ENCODE data around the gene PLK5.

PLK5 gene

GRCh38 chr19:1570836-1571235 lies 47.0 kb downstream of the PLK5 start:
- TF ChIP-seq SNAI2 (CRISPR knock-in tag; IDR thresholded peaks at IDR 0.05) (no peak), ESRRG (CRISPR knock-in tag; IDR thresholded peaks at IDR 0.05) (no peak), ZFP30 (CRISPR knock-in tag; IDR thresholded peaks at IDR 0.05) (no peak), TCF4 (CRISPR knock-in tag; IDR thresholded peaks at IDR 0.05; ENCODE audit: borderline replicate concordance) (no peak), ZNF565 (CRISPR knock-in tag; conservative IDR thresholded peaks at IDR 0.05; ENCODE audit: low read depth) (no peak)
- no peak for ATAC-seq

DNA sequence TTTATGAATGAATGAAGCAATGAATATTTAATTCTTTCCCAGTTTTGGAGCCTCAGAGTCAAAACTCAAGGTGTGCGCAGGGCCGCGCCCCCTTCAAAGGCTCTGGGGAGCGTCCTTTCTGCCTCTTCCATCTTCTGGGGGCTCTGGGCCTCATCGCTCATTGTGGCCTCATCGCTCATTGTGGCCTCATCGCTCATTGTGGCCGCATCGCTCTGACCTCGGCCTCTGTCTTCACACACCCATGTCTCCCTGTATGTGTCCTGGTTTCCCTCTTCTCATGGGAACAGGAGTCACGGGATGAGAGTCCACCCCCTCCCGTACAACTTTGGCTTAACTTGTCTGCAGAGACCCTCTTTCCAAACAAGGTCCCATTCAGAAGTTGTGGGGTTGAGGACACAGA lies 47.5 kb downstream of the PLK5 start:
- no peak for ATAC-seq
- TF ChIP-seq, protein P1, sequence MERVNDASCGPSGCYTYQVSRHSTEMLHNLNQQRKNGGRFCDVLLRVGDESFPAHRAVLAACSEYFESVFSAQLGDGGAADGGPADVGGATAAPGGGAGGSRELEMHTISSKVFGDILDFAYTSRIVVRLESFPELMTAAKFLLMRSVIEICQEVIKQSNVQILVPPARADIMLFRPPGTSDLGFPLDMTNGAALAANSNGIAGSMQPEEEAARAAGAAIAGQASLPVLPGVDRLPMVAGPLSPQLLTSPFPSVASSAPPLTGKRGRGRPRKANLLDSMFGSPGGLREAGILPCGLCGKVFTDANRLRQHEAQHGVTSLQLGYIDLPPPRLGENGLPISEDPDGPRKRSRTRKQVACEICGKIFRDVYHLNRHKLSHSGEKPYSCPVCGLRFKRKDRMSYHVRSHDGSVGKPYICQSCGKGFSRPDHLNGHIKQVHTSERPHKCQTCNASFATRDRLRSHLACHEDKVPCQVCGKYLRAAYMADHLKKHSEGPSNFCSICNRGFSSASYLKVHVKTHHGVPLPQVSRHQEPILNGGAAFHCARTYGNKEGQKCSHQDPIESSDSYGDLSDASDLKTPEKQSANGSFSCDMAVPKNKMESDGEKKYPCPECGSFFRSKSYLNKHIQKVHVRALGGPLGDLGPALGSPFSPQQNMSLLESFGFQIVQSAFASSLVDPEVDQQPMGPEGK (CRISPR knock-in tag; IDR thresholded peaks at IDR 0.05; ENCODE audit: borderline replicate concordance) = no peak

DNA sequence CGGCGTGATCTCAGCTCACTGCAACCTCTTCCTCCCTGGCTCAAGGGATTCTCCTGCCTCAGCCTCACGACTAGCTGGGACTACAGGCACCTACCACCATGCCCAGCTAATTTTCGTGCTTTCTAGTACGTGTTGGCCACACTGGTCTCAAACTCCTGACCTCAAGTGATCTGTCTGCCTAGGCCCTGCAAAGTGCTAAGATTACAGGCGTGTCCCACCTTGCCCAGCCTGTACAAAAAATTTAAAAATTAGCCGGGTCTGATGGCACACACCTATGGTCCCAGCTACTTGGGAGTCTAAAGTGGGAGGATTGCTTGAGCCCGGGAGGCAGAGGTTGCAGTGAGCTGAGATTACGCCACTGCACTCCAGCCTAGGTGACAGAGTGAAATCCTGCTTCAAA lies 48.9 kb downstream of the PLK5 start:
- no peak for ATAC-seq

GRCh38 chr19:1574354-1575136 lies 50.7 kb downstream of the PLK5 start:
- no peak for TF ChIP-seq TOX (CRISPR knock-in tag; IDR thresholded peaks at IDR 0.05; ENCODE audit: borderline replicate concordance)
- TF ChIP-seq TCF4 (CRISPR knock-in tag; IDR thresholded peaks at IDR 0.05; ENCODE audit: borderline replicate concordance) = no peak
- TF ChIP-seq, protein P2, sequence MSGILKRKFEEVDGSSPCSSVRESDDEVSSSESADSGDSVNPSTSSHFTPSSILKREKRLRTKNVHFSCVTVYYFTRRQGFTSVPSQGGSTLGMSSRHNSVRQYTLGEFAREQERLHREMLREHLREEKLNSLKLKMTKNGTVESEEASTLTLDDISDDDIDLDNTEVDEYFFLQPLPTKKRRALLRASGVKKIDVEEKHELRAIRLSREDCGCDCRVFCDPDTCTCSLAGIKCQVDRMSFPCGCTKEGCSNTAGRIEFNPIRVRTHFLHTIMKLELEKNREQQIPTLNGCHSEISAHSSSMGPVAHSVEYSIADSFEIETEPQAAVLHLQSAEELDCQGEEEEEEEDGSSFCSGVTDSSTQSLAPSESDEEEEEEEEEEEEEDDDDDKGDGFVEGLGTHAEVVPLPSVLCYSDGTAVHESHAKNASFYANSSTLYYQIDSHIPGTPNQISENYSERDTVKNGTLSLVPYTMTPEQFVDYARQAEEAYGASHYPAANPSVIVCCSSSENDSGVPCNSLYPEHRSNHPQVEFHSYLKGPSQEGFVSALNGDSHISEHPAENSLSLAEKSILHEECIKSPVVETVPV (CRISPR knock-in tag; IDR thresholded peaks at IDR 0.05) = no peak
- TF ChIP-seq ZNF565 (CRISPR knock-in tag; conservative IDR thresholded peaks at IDR 0.05; ENCODE audit: low read depth) = no peak
- no peak for TF ChIP-seq ZFP3 (CRISPR knock-in tag; IDR thresholded peaks at IDR 0.05)
- TF ChIP-seq GLIS3 (CRISPR knock-in tag; IDR thresholded peaks at IDR 0.05) = no peak
- no peak for TF ChIP-seq ARNTL (CRISPR knock-in tag; IDR thresholded peaks at IDR 0.05; ENCODE audit: borderline replicate concordance, low read depth)
- TF ChIP-seq SNAI2 (CRISPR knock-in tag; IDR thresholded peaks at IDR 0.05) = no peak
- no peak for TF ChIP-seq ZNF8 (CRISPR knock-in tag; IDR thresholded peaks at IDR 0.05)
- TF ChIP-seq ZFP30 (CRISPR knock-in tag; IDR thresholded peaks at IDR 0.05) = no peak
- TF ChIP-seq ZNF70 (CRISPR knock-in tag; IDR thresholded peaks at IDR 0.05) = no peak
- TF ChIP-seq, protein P1 (CRISPR knock-in tag; IDR thresholded peaks at IDR 0.05; ENCODE audit: borderline replicate concordance) = no peak
- no peak for ATAC-seq

More for the DNA sequence above, 48.9 kb downstream of the PLK5 start:
- TF ChIP-seq ESRRG (CRISPR knock-in tag; IDR thresholded peaks at IDR 0.05) = no peak
- no peak for TF ChIP-seq ZNF70 (CRISPR knock-in tag; IDR thresholded peaks at IDR 0.05)
- TF ChIP-seq ZNF565 (CRISPR knock-in tag; conservative IDR thresholded peaks at IDR 0.05; ENCODE audit: low read depth) = no peak
- TF ChIP-seq, protein P2 (CRISPR knock-in tag; IDR thresholded peaks at IDR 0.05) = no peak
- TF ChIP-seq POU6F1 (CRISPR knock-in tag; IDR thresholded peaks at IDR 0.05; ENCODE audit: borderline replicate concordance, low read depth) = no peak
- TF ChIP-seq SNAI2 (CRISPR knock-in tag; IDR thresholded peaks at IDR 0.05) = no peak
- TF ChIP-seq ISL1 (CRISPR knock-in tag; IDR thresholded peaks at IDR 0.05) = no peak
- TF ChIP-seq TCF4 (CRISPR knock-in tag; IDR thresholded peaks at IDR 0.05; ENCODE audit: borderline replicate concordance) = no peak

Measured in SK-N-SH treated with all-trans-retinoic acid at 6 μM for 48 hours (cell line).